Superior temporal gyrus (tissue), 1 donor: ENCODE measurements around the gene ARL4D.
"Not testable (repeated sequence)": the region's sequence is repeated elsewhere in the genome, so short reads cannot be mapped to it uniquely, and the experiment has no call there.

Source experiments
- DNase-seq: peaks from one replicate; pipeline ENCODE4 v3.0.0-alpha.2; 2016; ENCODE audit errors: extremely low spot score

Gene ARL4D

DNA sequence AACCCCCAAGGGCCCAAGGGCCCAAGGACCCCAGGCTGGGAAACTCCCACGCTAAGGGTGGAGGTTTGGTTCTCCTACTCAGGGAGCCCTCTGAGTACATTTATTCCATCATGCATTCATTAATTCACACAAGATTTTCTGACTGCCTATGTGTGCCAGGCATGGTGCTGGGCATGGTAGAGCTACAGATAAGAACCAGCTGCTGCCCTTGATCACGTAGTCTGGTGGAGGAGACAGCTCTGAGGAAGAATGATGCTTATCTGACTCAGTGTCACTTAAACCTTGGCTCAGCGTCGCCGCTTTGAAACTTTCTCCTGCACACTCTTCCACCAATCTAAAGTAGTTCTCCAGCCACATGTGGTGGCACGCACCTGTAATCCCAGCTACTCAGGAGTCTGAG, 3.6 kb upstream of the ARL4D start:
- no peak for DNase-seq

DNA sequence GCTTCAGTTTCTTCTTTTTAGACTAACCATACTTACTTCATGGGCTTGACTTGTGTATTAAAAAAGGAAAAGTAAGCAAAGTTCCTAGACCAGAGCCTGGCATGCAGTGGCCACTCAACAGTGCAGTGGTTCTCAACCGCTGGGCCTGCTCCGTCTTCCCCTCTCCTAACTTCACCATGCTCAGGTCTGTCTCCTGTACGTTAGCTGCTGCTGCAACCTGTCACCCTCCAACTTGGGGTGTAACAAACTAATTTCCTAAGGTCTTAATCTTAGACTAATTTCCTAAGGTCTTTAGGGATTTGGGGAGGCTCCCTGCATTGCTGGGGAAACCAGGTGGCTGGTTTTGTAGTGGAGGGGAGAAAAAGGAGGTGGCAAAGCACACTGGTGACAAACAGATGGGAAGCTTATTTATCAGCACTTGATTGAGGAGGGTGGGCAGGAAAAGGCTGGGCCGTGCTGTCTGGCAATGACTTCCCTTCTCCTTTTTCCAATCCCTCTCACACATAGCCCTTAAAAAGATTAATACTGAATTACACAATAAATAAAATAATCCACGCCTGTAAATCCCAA, 2.2 kb upstream of the ARL4D start:
- DNase-seq, result no peak

DNA sequence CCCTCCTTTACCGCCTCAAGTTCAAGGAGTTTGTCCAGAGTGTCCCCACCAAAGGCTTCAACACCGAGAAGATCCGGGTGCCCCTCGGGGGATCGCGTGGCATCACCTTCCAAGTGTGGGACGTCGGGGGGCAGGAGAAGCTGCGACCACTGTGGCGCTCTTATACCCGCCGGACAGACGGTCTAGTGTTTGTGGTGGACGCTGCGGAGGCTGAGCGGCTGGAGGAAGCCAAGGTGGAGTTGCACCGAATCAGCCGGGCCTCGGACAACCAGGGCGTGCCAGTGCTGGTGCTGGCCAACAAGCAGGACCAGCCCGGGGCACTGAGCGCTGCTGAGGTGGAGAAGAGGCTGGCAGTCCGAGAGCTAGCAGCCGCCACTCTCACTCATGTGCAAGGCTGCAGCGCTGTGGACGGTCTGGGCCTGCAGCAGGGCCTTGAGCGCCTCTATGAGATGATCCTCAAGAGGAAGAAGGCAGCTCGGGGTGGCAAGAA, 1.1 kb downstream of the ARL4D start:
- DNase-seq, result no peak

DNA sequence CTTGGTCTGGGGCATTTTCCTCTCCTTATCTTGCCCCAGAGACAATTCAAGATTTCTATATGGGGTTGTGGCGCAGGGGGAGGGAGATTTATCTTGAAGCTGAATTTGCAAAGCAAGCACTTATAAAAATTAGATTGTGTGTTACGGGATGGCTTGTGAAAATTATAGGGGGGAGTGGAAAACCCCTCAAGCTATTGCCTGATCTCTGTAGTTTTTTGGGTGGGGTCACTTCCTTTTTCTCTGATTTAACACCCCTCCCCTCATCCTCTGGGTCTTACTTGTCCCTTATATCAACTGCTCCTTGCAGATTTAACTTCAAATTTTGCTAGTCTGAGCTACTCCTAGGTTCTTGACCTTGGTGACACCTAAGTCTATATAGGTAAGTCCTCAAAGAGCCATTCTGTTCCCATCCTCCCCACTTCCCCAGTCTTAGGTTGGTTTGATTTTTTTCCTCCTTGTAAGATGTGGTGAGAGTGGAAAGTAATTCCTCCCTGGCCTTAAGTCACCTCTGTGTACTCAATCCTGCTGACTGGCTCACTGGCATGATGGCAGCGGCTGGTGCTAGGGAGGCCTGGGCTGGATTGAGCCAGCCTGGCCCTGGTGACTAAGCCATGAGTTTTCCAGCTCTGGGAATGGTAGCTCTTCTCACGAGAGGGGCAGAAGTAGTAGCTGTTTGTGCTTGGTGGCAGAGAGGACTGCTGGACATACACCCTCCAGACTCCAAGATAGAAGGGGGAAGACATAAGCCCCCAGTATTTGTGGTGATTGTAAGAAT, 2.3 kb downstream of the ARL4D start:
- DNase-seq, result no peak

DNA sequence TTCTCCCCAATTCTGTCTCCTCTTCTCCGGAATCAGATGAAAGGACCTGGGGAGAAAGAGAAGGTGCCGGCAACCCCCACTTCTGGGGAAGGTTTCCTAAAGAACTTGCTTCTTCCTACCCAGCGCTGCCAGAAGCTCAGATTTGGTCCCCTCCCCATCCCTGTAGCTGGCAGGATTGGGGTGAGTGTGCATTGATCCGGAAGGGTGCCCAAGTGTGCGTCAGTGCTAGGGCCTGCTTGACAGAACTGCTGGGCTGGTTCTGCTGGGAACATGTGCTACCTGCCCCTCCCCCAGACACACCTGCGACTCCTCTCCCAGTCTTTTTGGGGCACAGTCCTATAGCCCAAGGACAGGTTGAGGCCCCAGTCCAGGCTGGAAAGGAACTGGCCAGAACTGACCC, 3.3 kb downstream of the ARL4D start:
- DNase-seq, result no peak

DNA sequence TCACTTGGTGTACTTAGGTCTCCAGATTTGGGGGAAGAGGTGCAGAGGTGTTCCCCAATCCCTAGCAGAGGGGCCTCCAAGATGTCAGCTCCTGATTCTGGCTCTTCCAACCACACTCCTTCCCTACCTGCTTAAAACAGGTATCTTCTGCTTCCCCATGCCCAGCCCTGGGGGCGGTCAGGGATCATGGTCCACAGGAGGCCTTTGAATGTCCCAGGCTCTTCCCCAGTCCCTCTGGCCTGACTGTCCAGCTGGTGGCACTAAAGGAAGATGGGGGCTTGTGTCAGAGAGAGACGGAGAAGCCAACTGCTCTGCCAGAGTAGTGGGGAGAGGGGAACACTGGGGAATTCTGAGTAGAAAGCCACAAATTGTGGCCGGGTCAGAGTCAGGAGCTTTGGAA, 3.8 kb downstream of the ARL4D start:
- DNase-seq, result no peak

DNA sequence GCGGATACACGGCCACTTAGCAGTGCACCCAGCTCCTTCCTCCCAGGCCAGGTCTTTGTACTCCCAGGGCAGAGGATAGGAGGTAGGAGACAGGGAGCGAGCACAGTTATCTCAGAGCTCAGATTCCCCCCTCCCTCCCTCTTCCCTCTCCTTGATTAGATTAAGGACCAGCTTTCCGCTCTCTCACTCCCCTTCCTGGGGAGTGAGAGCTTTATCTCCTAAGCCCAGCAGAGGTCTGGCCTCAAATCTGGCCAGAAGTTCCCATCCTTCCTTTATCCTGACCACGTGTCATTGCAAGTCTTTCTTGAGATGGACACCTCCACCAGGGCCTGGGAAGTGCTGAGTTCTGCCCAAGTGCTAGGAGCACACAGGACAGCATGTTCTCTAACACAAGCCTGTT, 5.1 kb downstream of the ARL4D start:
- DNase-seq, result no peak

DNA sequence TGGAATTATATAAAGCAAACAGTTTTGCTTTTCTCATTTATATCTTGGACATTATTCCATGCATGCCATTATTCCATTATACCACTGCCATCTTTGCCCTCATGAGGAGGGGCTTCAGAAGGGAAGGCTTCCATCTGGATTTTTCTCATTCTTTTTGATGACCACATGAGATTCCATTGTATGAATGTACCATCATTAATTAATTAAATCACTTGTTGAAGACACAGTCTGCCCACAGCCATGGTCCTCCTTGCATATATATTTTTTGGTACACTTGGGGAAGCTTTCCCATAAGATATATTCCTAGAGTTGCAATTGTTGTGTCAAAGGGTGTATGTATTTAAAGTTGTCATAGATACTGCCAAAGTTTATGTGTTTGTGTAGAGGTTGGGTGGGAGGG, 7.1 kb downstream of the ARL4D start:
- DNase-seq, result no peak

DNA sequence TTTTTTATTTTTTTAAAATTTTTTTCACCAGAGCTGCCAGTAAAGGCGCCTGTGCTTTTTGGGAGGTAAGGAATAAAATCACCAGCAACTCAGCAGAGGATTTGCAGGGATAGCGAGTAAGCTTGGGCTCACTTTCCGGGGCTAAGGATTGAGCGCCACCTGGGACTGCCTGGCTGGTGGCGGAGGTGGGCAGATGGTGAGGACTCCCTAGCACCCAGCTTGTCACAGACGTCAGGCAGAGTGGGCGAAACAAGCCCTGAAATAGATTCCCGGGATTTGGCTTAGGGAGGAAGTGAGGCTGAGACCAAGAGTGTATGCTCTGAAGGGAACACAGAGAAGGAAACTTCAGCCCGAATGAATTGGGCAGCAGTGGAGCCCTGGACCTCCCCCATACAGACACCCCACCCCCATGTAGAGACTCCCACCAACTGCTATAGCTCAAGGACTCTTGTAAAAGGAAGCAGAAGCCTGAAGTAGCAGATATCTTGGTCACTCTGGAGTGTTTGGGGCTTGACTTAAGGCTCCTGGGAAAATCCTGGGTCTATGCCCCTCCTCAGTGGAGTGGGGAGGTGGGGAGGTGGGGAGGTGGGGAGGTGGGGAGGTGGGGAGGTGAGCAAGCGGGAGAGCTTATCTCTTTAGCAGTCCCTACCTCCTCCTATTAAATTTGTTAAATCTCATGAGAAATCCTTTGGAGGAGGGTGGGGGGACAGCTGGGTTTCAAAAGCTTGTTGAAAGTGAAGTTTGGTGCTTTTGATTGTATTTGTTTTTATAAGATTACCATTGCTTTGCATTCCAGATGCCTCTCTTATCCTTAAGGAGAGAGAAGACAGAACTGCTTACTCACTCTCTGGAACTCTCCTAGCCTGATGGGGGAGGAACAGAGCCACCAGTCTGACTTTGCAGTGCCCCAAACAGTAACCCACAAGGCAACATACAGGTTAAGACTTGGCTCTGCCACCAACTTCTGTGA, 8.2 kb downstream of the ARL4D start:
- DNase-seq, result peak; percentile 70

DNA sequence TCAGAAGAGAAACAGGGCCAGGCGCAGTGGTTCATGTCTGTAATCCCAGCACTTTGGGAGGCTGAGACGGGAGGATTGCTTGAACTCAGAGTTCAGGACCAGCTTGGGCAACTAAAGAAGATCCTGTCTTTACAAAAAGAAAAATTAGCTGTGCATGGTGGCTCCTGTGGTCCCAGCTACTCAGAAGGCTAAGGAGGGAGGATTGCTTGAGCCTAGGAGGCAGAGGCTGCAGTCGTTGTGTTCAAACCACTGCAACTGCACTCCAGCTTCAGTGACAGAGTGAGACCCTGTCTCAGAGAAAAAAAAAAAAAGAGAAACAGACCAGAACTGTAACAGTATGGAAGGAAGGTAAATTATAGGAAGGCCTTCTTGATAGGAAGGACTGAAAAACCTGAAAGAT, 10.3 kb downstream of the ARL4D start:
- no peak for DNase-seq

DNA sequence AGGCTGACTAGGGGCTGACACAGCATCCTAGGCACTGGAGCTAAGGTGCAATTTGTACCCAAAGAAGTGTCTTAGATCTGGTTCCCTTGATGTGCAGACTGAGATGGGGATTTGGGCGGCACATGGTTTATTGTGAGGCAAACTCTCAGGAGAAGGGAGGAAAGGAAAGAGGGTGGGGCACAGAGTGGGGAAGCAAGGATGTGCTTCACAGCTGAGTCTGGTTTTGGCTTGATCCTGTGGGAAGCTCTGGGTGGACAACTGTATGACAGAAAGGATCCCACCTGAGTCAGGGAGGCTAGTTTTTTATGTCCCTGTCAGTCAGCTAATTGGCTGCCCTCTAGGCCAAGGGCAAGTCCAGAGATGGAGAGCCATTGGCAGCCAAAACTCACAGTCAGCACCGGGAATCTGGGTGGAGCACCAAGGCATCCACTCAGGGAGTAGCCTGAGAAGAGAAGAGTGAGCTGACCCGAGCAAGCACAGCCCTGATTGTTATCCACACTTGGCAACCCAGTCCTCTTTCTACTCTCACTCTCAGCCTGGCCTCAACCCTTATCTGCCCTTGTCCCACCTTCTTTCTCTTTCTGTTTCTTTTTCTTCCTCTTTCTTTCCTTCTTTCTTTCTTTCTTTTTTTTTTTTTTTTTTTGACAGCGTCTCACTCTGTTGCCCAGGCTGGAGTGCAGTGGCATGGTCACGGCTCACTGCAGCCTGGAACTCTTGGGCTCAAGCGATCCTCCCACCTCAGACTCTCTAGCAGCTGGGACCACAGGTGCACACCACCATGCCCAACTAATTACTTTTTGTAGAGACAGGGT, 12.0 kb downstream of the ARL4D start:
- no peak for DNase-seq

DNA sequence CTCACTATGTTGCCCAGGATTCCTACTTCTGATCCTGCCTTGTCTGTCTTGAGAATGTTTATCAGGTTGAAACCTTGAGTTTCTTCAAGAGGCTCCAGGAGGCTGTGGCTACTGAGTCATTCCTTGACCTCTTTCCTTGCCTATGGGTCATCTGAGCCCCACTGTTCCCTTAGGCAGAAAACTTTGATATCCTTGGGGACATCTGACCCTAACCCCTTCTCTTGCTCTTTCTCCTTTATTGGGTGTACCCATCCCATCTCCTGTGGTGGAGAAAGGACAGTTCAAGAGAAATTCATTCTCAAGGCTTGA, 12.5 kb downstream of the ARL4D start:
- DNase-seq, result no peak

DNA sequence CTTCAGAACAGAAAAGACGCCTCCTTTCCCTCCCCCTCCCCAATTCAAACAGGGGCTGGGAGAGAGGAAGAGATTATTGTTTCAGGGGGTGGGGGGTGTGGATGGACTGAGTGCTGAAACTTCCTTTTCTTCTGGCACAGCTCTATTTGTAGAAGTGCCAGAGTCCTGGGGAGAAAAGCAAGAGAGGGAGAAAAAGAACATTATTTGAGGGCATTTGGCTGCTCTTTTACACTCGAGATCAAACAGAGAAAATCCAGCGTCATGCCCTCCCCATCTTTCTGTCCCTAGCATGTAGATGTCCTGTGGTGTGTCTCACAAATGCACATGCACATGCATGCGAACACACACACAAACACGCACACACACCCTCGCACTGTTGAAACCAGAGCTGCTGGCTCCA, 13.0 kb downstream of the ARL4D start:
- DNase-seq, result no peak

DNA sequence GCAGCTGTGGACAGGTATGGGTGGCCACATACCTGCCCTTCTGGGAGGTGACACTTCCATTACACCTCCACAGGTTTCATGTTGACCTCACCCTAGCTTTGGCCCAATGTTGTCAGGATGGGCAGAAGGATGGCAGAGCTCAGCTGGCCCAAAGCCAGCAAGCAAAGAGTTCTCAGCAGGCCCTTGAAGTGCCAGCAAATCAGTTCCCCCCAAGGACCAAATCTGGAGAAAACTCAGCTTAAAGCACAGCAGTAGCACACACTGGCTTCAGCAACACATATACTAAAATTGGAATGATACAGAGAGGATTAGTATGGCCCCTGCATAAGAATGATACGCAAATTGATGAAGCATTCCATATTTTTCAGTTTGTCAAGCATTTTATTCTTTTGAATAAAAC, 13.4 kb downstream of the ARL4D start:
- no peak for DNase-seq

DNA sequence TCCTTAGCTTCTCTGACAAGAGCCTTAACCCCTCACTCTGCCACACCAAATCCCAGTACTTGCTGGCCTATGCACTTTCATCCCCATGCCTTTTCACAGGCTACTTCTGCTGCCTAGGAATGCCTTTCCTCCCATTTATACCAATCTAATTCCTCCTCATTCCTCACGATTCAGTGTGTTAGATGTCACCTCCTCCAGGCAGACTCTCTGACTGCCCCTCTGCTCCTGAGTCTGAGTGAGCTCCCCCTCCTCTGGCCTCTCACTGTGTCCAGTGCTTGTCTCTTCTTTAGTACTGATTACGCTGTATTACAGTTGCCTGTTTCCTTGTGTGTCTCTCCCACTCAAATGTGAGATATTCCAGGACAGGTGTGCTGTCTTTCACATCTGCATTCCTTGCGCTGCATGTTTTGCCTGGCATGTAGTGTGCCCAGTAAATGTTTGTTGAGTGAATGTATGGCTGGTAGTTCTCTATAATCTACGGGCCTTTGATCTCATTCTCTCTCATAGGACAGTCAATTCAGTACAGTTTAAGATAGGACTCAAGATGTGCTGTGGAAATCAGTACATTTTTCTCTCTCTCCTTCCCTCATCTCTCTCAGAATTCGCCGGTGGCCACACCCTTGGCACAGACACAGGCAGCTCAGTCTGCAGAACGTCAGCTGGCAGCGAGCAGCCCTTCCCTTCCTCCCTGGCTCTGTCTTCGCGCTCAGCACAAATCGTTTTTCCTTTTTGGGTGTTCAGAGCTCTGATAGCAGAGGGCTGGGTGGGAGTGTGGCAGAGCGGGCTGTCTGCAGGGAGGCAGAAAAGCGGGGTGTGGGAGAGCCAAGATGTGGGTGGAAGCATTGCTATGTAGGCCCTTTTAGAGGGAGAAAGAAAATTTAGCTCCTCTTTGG, 18.5 kb downstream of the ARL4D start:
- peak; percentile 68 for DNase-seq

DNA sequence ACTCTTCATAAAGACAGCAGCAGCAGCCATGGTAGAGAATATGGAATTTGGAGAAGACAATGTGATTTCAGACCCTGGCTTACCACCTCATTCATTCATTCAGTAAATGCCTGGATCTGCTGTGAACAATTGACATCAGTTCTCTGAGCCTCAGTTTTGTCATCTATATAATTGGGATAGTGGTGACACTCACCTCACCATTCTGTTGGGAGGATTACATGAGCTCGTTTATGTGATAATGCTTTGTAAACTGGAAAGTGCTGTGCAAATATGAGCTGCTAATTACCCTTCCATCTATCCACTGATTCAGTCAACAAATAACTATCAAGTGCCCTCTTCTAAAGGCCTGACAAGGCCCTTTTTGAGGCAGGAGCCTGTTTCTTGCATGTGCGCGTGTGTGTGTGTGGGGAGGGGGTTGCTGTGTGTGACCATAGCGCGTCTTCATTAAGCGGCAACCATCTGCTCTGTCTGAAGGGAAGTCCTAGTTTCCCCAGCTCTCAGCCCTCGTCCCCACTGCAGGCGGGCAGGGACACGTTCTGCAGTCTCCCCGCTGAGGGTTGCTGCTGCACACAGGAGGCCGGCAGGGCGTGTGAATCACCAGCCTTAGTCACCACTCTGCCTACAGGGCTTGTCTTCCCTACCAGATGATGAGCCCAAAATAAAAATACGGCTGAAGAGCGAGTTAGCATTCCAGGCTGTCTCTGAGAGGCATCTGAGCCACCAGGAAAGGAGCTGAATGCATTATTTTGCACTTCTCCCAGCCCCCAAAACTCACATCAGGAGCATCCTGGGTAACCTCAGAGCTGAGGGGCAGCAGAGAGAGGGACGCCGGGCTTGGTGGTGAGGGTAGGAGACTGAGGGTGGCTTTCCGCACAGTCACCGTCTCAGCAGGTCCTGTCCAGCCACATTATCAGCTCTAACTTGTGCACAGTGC, 19.9 kb downstream of the ARL4D start:
- peak; percentile 68 for DNase-seq

DNA sequence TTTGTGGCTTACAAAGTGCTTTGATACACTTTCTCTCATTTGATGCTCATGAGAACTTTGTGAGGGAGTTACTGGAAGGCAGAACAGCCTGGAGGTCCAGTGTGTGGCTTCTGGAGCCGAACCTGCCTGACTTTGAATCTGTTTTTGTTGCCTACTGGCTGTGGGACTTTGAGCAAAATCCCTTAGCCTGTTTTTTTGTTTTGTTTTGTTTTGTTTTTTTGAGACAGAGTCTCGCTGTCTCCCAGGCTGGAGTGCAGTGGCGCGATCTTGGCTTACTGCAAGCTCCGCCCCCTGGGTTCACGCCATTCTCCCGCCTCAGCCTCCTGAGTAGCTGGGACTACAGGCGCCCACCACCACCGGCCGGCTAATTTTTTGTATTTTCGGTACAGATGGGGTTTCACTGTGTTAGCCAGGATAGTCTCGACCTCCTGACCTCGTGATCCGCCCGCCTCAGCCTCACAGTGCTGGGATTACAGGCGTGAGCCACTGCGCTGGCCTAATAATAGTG, 20.6 kb downstream of the ARL4D start:
- not testable (repeated sequence) for DNase-seq

DNA sequence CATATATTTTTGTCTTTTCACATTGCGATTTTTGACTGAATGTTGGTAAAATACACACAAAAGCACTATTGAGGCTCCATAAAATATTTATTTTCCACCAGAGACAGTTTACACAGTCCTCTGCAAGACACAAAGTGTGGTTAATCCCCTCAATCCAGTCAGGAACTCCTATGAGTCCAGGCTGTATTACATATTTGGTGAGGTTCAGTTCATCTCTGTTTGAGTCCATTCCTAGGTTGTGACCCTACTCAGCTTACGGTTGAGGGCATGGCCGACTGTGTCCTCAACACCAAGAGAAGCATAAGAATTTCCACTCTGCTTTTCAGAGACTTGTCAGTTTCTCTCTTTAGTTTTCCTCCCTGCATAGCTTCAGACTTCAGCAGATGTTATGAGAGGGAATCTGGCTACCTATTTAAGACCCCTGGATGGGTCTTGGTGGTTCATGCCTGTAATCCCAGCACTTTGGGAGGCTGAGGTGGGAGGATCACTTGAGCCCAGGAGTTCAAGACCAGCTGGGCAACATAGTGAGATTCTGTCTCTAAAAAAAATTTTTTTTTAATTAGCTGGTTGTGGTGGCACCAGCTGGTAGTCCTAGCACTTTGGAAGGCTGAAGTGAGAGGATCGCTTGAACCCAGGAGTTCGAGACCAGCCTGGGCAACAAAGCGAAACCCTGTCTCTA, 25.1 kb downstream of the ARL4D start:
- no peak for DNase-seq
